DOHH2 (cell line): ENCODE data around the gene TPRN.

ENCODE experiments used
- H3F3A ChIP-seq: fragments of 200-600 bp; sonication (generic), shearing (Covaris generic); 2 replicates; pipeline ENCODE4 v1.6.0; 2016; ENCODE audit warnings: antibody characterized with exemption, mild to moderate bottlenecking; ENCODE audit not compliant: control insufficient read depth, insufficient read depth
- H3K27ac ChIP-seq: fragments of 200-600 bp; sonication (generic); 2 replicates; pipeline ENCODE4 v1.5.1; 2014; ENCODE audit warnings: low read depth, mild to moderate bottlenecking, low read length, moderate library complexity
- H3K27me3 ChIP-seq: fragments of 200-600 bp; sonication (generic); 2 replicates; pipeline ENCODE4 v1.6.1; 2014; ENCODE audit warnings: mild to moderate bottlenecking, low read length, mixed read lengths; ENCODE audit not compliant: control insufficient read depth
- H3K36me3 ChIP-seq: fragments of 200-600 bp; sonication (generic); 2 replicates; pipeline ENCODE4 v1.6.1; 2014; ENCODE audit warnings: mild to moderate bottlenecking, low read length, moderate library complexity, mixed read lengths; ENCODE audit not compliant: control insufficient read depth
- H3K4me1 ChIP-seq: fragments of 200-600 bp; sonication (generic); 2 replicates; pipeline ENCODE4 v1.6.1; 2014; ENCODE audit warnings: mild to moderate bottlenecking, low read length, mixed read lengths; ENCODE audit not compliant: control insufficient read depth
- H3K4me2 ChIP-seq: fragments of 200-600 bp; sonication (generic); 2 replicates; pipeline ENCODE4 v1.6.0; 2014; ENCODE audit warnings: mild to moderate bottlenecking, low read length, moderate library complexity
- H3K4me3 ChIP-seq: fragments of 200-600 bp; sonication (generic); 2 replicates; pipeline ENCODE4 v1.5.1; 2014; ENCODE audit warnings: mild to moderate bottlenecking, low read length, mixed read lengths
- H3K79me2 ChIP-seq: fragments of 200-600 bp; sonication (generic); 2 replicates; pipeline ENCODE4 v1.6.1; 2014; ENCODE audit warnings: mild to moderate bottlenecking, low read length, mixed read lengths; ENCODE audit not compliant: control insufficient read depth
- H3K9me2 ChIP-seq: fragments of 200-600 bp; sonication (generic); replicated peaks from 2 replicates; pipeline ENCODE4 v1.6.1; 2014; ENCODE audit warnings: mild to moderate bottlenecking, low read length, mixed read lengths; ENCODE audit not compliant: control insufficient read depth
- H3K9me3 ChIP-seq: fragments of 200-600 bp; sonication (generic); 2 replicates; pipeline ENCODE4 v1.6.1; 2014; ENCODE audit warnings: antibody characterized with exemption, low read length, mixed read lengths; ENCODE audit not compliant: control insufficient read depth, insufficient read depth
- H4K20me1 ChIP-seq: fragments of 200-600 bp; sonication (generic); 2 replicates; pipeline ENCODE4 v1.6.0; 2014; ENCODE audit warnings: low read depth, mild to moderate bottlenecking, antibody characterized with exemption, low read length, moderate library complexity; ENCODE audit not compliant: control insufficient read depth, insufficient read depth
- CTCF ChIP-seq: fragments of 200-600 bp; sonication (generic); IDR thresholded peaks from one replicate; pipeline ENCODE4 v1.5.1; 2014; ENCODE audit warnings: antibody characterized with exemption, mild to moderate bottlenecking, low read depth, low read length; ENCODE audit not compliant: poor library complexity, severe bottlenecking
- EZH2phosphoT487 ChIP-seq: fragments of 200-600 bp; sonication (generic); IDR thresholded peaks from 2 replicates; pipeline ENCODE4 v1.6.1; 2017; ENCODE audit warnings: borderline replicate concordance, mild to moderate bottlenecking, antibody characterized with exemption, low read length, moderate library complexity, mixed read lengths

The TPRN gene

GRCh38 chr9:137188086-137188489, 12.5 kb downstream of the TPRN start:
- Histone ChIP-seq H3F3A (no peaks in the 10 kb centered on the region), H3K4me3 (peak overlapping the region; percentile 95), H3K4me2 (peak overlapping the region; percentile 72), H4K20me1 (no peaks in the 10 kb centered on the region), H3K9me3 (no peaks in the 10 kb centered on the region), H3K79me2 (peaks cover 59% of the 10 kb centered on the region), H3K27me3 (no peaks in the 10 kb centered on the region), H3K36me3 (peaks cover 58% of the 10 kb centered on the region), H3K4me1 (peaks cover 29% of the 10 kb centered on the region), H3K9me2 (no peaks in the 10 kb centered on the region), H3K27ac (peak overlapping the region; percentile 83; the same call in 1 of the 2 replicates)
- no peak for TF ChIP-seq CTCF
- TF ChIP-seq EZH2phosphoT487: no peak

DNA sequence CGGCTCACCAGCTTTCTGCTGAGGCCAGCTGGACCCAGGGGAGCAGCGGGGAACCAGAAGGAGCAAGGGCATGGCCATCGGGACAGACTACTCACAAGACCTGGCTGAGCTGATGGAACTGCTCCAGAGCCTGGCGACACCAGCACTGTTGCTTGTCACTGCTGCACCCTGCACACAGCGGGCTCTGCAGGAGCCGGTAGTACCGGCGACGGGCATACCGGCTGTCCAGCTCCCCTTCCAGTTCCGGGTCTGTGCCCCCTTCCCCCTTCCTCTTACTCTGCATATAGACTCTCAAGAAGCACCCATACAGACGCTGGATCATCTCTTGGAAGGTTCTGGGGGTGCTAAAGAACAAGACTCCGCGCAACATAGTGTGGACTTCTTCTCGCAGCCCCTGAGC, 13.2 kb downstream of the TPRN start:
- no peak overlapping the region for H3K27ac ChIP-seq
- no peak for TF ChIP-seq CTCF
- no peak for TF ChIP-seq EZH2phosphoT487
- H3K4me3 ChIP-seq: peak overlapping the region; percentile 95
- H3K9me2 ChIP-seq: no peaks in the 10 kb centered on the region
- no peaks in the 10 kb centered on the region for H4K20me1 ChIP-seq
- peaks cover 29% of the 10 kb centered on the region for H3K4me1 ChIP-seq
- peaks cover 63% of the 10 kb centered on the region for H3K36me3 ChIP-seq
- H3F3A ChIP-seq: no peaks in the 10 kb centered on the region
- H3K9me3 ChIP-seq: no peaks in the 10 kb centered on the region
- H3K79me2 ChIP-seq: peaks cover 59% of the 10 kb centered on the region
- H3K4me2 ChIP-seq: peak overlapping the region; percentile 72
- no peaks in the 10 kb centered on the region for H3K27me3 ChIP-seq

GRCh38 chr9:137186385-137186784, 14.2 kb downstream of the TPRN start:
- no peaks in the 10 kb centered on the region for H3F3A ChIP-seq
- no peaks in the 10 kb centered on the region for H3K9me2 ChIP-seq
- TF ChIP-seq CTCF: no peak
- TF ChIP-seq EZH2phosphoT487: no peak
- H4K20me1 ChIP-seq: no peaks in the 10 kb centered on the region
- H3K4me2 ChIP-seq: peak overlapping the region; percentile 72
- no peaks in the 10 kb centered on the region for H3K9me3 ChIP-seq
- peaks cover 60% of the 10 kb centered on the region for H3K36me3 ChIP-seq
- H3K27me3 ChIP-seq: no peaks in the 10 kb centered on the region
- peaks cover 59% of the 10 kb centered on the region for H3K79me2 ChIP-seq
- H3K27ac ChIP-seq: no peak overlapping the region
- H3K4me3 ChIP-seq: peak overlapping the region; percentile 95; the same call in 1 of the 2 replicates
- peaks cover 29% of the 10 kb centered on the region for H3K4me1 ChIP-seq
